H1 (cell line): Measurements from ENCODE around the gene TPPP2. TPM values are rescaled to one million over a fixed set of nuclear protein-coding genes. Genes with fewer than 3 reads are reported as not detected.

ENCODE experiments used
- CTCF ChIA-PET: fragments of 300-600 bp; sonication (Branson Sonifier 250); formaldehyde crosslinking; loops from one replicate; lab custom pipeline; 2021; ENCODE audit not compliant: partially characterized antibody; lab: Charles Lee
- POLR2A ChIA-PET: fragments of 300-600 bp; sonication (Branson Sonifier 250); formaldehyde crosslinking; loops from one replicate; lab custom pipeline; 2021; ENCODE audit warnings: inconsistent platforms; ENCODE audit not compliant: partially characterized antibody; lab: Charles Lee
- DNase-seq, 2 experiments: peaks; one replicate each; pipeline versions ENCODE4 v3.0.0 to v3.0.0-alpha.2; 2010 to 2022; ENCODE audit warnings: low spot score in 2 of 2, low read depth in 1 of 2, mixed read lengths in 1 of 2
- FAIRE-seq: peaks from 2 replicates; lab custom pipeline; 2011; peaks lifted over from hg19 to GRCh38; lab: Jason Lieb, UNC
- H2AFZ ChIP-seq: 2 replicates; pipeline ENCODE4 v1.8.1; 2012; ENCODE audit warnings: low read length, inconsistent platforms
- H2AK5ac ChIP-seq: 2 replicates; pipeline ENCODE4 v1.6.1; 2013; ENCODE audit warnings: low read depth, low read length
- H2BK120ac ChIP-seq: replicated peaks from 2 replicates; pipeline ENCODE3; 2013; ENCODE audit warnings: low read depth, low read length, inconsistent platforms
- H2BK12ac ChIP-seq: 2 replicates; pipeline ENCODE4 v1.6.1; 2013; ENCODE audit warnings: low read depth, low read length
- H2BK15ac ChIP-seq: 2 replicates; pipeline ENCODE4 v1.6.1; 2013; ENCODE audit warnings: low read length
- H2BK20ac ChIP-seq: 2 replicates; pipeline ENCODE4 v1.6.1; 2013; ENCODE audit warnings: low read length
- H2BK5ac ChIP-seq: 2 replicates; pipeline ENCODE4 v1.6.1; 2013; ENCODE audit warnings: low read depth, low read length
- H3K14ac ChIP-seq: 2 replicates; pipeline ENCODE4 v1.6.1; 2013; ENCODE audit warnings: inconsistent platforms; ENCODE audit not compliant: insufficient read length
- H3K18ac ChIP-seq: 2 replicates; pipeline ENCODE4 v1.6.1; 2013; ENCODE audit warnings: low read length; ENCODE audit errors: extremely low read depth
- H3K23ac ChIP-seq: 2 replicates; pipeline ENCODE4 v1.6.1; 2013; ENCODE audit warnings: inconsistent platforms; ENCODE audit not compliant: insufficient read length
- H3K23me2 ChIP-seq: 2 replicates; pipeline ENCODE4 v1.6.1; 2013; ENCODE audit warnings: low read depth, low read length
- H3K27ac ChIP-seq: 2 replicates; pipeline ENCODE4 v1.6.1; 2011; ENCODE audit warnings: low read depth, low read length, inconsistent platforms
- H3K27me3 ChIP-seq, 4 experiments: replicated peaks in 1 of 4; 1 replicate in 1 of 4; 2 replicates in 3 of 4; pipeline versions ENCODE4 v1.6.1 to v1.8.1; 2011 to 2013; ENCODE audit warnings: low read length in 3 of 4, mild to moderate bottlenecking in 3 of 4, inconsistent platforms in 2 of 4, mixed read lengths in 2 of 4, moderate library complexity in 1 of 4; ENCODE audit not compliant: control insufficient read depth in 3 of 4, insufficient read depth in 3 of 4; ENCODE audit errors: extremely low read depth in 1 of 4
- H3K36me3 ChIP-seq, 4 experiments: 2 replicates each; pipeline versions ENCODE4 v1.6.1 to v1.8.1; 2011 to 2013; ENCODE audit warnings: mild to moderate bottlenecking in 4 of 4, low read length in 3 of 4, moderate library complexity in 2 of 4, control low read depth in 1 of 4, inconsistent platforms in 1 of 4; ENCODE audit not compliant: insufficient read depth in 4 of 4, control insufficient read depth in 2 of 4
- H3K4ac ChIP-seq: replicated peaks from 2 replicates; pipeline ENCODE3; 2013; ENCODE audit warnings: low read length, low read depth, mixed read lengths, inconsistent platforms; ENCODE audit not compliant: insufficient read length
- H3K4me1 ChIP-seq, 4 experiments: replicated peaks in 1 of 4; 1 replicate in 1 of 4; 2 replicates in 3 of 4; pipeline versions ENCODE4 v1.6.1 to v1.8.1; 2011 to 2013; ENCODE audit warnings: low read length in 3 of 4, inconsistent platforms in 2 of 4, mixed read lengths in 1 of 4; ENCODE audit not compliant: insufficient read depth in 4 of 4, control insufficient read depth in 3 of 4
- H3K4me2 ChIP-seq, 2 experiments: 2 replicates each; pipeline versions ENCODE4 v1.6.1 to v1.8.1; 2011 to 2013; ENCODE audit warnings: low read depth in 2 of 2, low read length in 2 of 2, control low read depth in 1 of 2, inconsistent platforms in 1 of 2, mild to moderate bottlenecking in 1 of 2; ENCODE audit not compliant: insufficient read depth in 1 of 2
- H3K4me3 ChIP-seq, 4 experiments: fragments of 200-600, 300-600 bp in 1 of 4; sonication (generic), shearing (Covaris generic), sonication (Bioruptor Twin) in 1 of 4; 2 replicates each; pipeline versions ENCODE4 v1.5.1 to v1.8.1; 2011 to 2016; ENCODE audit warnings: low read length in 4 of 4, low read depth in 3 of 4, control low read depth in 2 of 4, inconsistent platforms in 2 of 4, mild to moderate bottlenecking in 2 of 4, mixed read lengths in 1 of 4, moderate library complexity in 1 of 4; ENCODE audit not compliant: insufficient read depth in 2 of 4; ENCODE audit errors: extremely low read depth in 1 of 4
- H3K56ac ChIP-seq: replicated peaks from 2 replicates; pipeline ENCODE3; 2013; ENCODE audit warnings: low read depth, mild to moderate bottlenecking, mixed read lengths, low read length, inconsistent platforms; ENCODE audit not compliant: insufficient read length
- H3K79me1 ChIP-seq: 2 replicates; pipeline ENCODE4 v1.6.1; 2013; ENCODE audit warnings: low read depth, low read length, control low read depth
- H3K79me2 ChIP-seq, 2 experiments: 2 replicates each; pipeline versions ENCODE4 v1.6.1 to v1.8.1; 2012 to 2013; ENCODE audit warnings: low read length in 2 of 2, mild to moderate bottlenecking in 2 of 2, inconsistent platforms in 1 of 2; ENCODE audit not compliant: insufficient read depth in 2 of 2, control insufficient read depth in 1 of 2
- H3K9ac ChIP-seq, 4 experiments: replicated peaks in 1 of 4; 1 replicate in 1 of 4; 2 replicates in 3 of 4; pipeline versions ENCODE4 v1.6.1 to v1.8.1; 2011 to 2013; ENCODE audit warnings: low read depth in 3 of 4, low read length in 3 of 4, control low read depth in 2 of 4, mild to moderate bottlenecking in 2 of 4, moderate library complexity in 2 of 4, inconsistent platforms in 1 of 4; ENCODE audit errors: extremely low read depth in 1 of 4
- H3K9me3 ChIP-seq, 2 experiments: 2 replicates each; pipeline versions ENCODE4 v1.6.1 to v1.8.1; 2012 to 2013; ENCODE audit warnings: mild to moderate bottlenecking in 2 of 2, moderate library complexity in 2 of 2, control low read depth in 1 of 2, inconsistent platforms in 1 of 2, low read depth in 1 of 2, low read length in 1 of 2, mixed read lengths in 1 of 2; ENCODE audit not compliant: insufficient read depth in 2 of 2
- H4K20me1 ChIP-seq, 2 experiments: replicated peaks in 1 of 2; 2 replicates each; pipeline versions ENCODE3 to v1.8.1; 2011 to 2013; ENCODE audit warnings: inconsistent platforms in 2 of 2, low read length in 2 of 2, mild to moderate bottlenecking in 1 of 2; ENCODE audit not compliant: insufficient read depth in 2 of 2, control insufficient read depth in 1 of 2
- H4K5ac ChIP-seq: 2 replicates; pipeline ENCODE4 v1.6.1; 2013; ENCODE audit warnings: low read length, low read depth, mixed read lengths, inconsistent platforms; ENCODE audit not compliant: insufficient read length
- H4K8ac ChIP-seq: 2 replicates; pipeline ENCODE4 v1.8.0; 2013; ENCODE audit warnings: mild to moderate bottlenecking, moderate library complexity, low read length, inconsistent platforms; ENCODE audit not compliant: insufficient read depth; ENCODE audit errors: extremely low read depth
- H4K91ac ChIP-seq: replicated peaks from 2 replicates; pipeline ENCODE3; 2013; ENCODE audit warnings: low read length, mixed read lengths, inconsistent platforms; ENCODE audit not compliant: insufficient read length
- ATF2 ChIP-seq: IDR thresholded peaks from 2 replicates; pipeline ENCODE4 v1.6.1; 2012; ENCODE audit warnings: low read length, inconsistent platforms
- CBX8 ChIP-seq: fragments of 300-800, 300-1000 bp; sonication (generic); IDR thresholded peaks from 2 replicates; pipeline ENCODE4 v1.7.1; 2016; ENCODE audit warnings: low read depth, low read length, borderline replicate concordance
- CHD1 ChIP-seq: IDR thresholded peaks from 2 replicates; pipeline ENCODE4 v1.6.1; 2012; ENCODE audit warnings: low read depth, low read length, improper control_type of control experiment
- CREB1 ChIP-seq: IDR thresholded peaks from 2 replicates; pipeline ENCODE4 v1.6.1; 2012; ENCODE audit warnings: inconsistent platforms
- RFX5 ChIP-seq: IDR thresholded peaks from 2 replicates; pipeline ENCODE4 v1.6.1; 2011; ENCODE audit warnings: low read depth, low read length, improper control_type of control experiment, borderline replicate concordance
- SAP30 ChIP-seq: fragments of 300-600 bp; sonication (generic); IDR thresholded peaks from 2 replicates; pipeline ENCODE4 v1.7.1; 2012; ENCODE audit warnings: low read length, moderate library complexity, mild to moderate bottlenecking, inconsistent platforms; ENCODE audit not compliant: insufficient read depth, insufficient replicate concordance
- TAF7 ChIP-seq: optimal IDR thresholded peaks from 2 replicates; pipeline ENCODE3; 2011; ENCODE audit warnings: low read depth, mild to moderate bottlenecking, inconsistent platforms, low read length, moderate library complexity, borderline replicate concordance
- TBP ChIP-seq: IDR thresholded peaks from 2 replicates; pipeline ENCODE4 v1.6.1; 2011; ENCODE audit warnings: low read depth, low read length, improper control_type of control experiment
- TCF12 ChIP-seq: IDR thresholded peaks from 2 replicates; pipeline ENCODE4 v1.6.1; 2011; ENCODE audit warnings: low read depth, mild to moderate bottlenecking, low read length
- USF2 ChIP-seq: IDR thresholded peaks from 2 replicates; pipeline ENCODE4 v1.6.1; 2011; ENCODE audit warnings: low read length, improper control_type of control experiment
- ZNF274 ChIP-seq: IDR thresholded peaks from 2 replicates; pipeline ENCODE4 v1.7.0; 2012; ENCODE audit warnings: low read length, borderline replicate concordance; ENCODE audit errors: extremely low read depth
- WGBS, 2 experiments: shearing (Covaris generic) in 1 of 2; methylation state at CpG; one replicate each; pipeline versions ENCODE4 v1.1.6 to v1.1.7; 2013 to 2015; ENCODE audit warnings: low lambda C conversion rate in 2 of 2, mixed read lengths in 2 of 2, inconsistent platforms in 1 of 2, low coverage in 1 of 2, missing lambda C conversion rate in 1 of 2; ENCODE audit not compliant: insufficient replicate concordance in 2 of 2, insufficient coverage in 1 of 2, insufficient read length in 1 of 2; ENCODE audit errors: extremely low coverage in 1 of 2, missing lambda C conversion rate in 1 of 2; 5-methylcytosine and 5-hydroxymethylcytosine counted together
- polyA plus RNA-seq, 7 experiments: library from polyadenylated mRNA; depleted of rRNA in 3 of 7; stranded (reverse) in 5 of 7; unstranded in 2 of 7; fragments of >200 nt in 5 of 7; fragments of 200-250 nt in 2 of 7; gene quantifications; 1 replicate in 5 of 7; 2 replicates in 1 of 7; 4 replicates in 1 of 7; pipeline versions ENCODE4 v1.2.1 to v1.2.3, GENCODE V29; 2011 to 2013; ENCODE audit warnings: missing spikeins in 2 of 7, mixed read lengths in 2 of 7
- total RNA-seq: library from RNA; stranded (reverse); fragmentation: NEBNext Ultra II Directional; extraction: Animal tissue kit (Norgen Biotek cat#: 25700); gene quantifications from 2 replicates; pipeline ENCODE4 v1.2.1, GENCODE V29; 2021

Gene TPPP2
- total and polyA plus RNA-seq, 2 of the 8 experiments (the other 6 are each of a cell fraction or from before 2014, with no cell fraction given): not detected

DNA sequence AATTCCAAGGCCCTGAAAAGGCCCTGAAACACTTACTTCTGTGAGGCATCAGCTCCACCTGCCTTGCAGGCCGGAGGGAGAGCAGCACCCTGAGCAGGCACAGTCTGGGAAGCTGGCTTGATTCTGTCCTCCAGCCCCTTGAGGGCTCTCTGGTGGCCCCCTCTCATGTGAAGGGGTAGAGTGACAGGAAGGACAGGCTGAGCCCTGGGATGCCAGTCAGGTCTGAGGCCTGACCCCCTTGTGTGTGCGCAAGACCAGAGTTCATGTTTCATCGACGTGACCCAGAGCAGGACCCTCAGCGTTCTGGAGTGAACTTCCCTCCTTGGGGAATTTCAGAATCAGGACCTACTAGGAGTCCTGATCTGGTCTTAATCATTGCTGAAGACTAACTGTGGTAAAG, 28.9 kb downstream of the TPPP2 start:
- no peak overlapping the region for H3K4me3 ChIP-seq
- H3K9ac ChIP-seq: no peak overlapping the region
- H4K8ac ChIP-seq: no peak overlapping the region
- H3K4me2 ChIP-seq: no peak overlapping the region
- no peak overlapping the region for H2AK5ac ChIP-seq
- H3K14ac ChIP-seq: no peak overlapping the region
- no peak overlapping the region for H3K56ac ChIP-seq
- WGBS, 2 experiments: 95% methylated on average over 5 of the region's 5 CpGs; no CpG with 5 or more reads in 1 of the 2 experiments
- peaks cover 0 to 3% (median 0%) of the 10 kb centered on the region in 4 experiments; a peak in 3 of 7 replicates for H3K4me1 ChIP-seq
- H2AFZ ChIP-seq: no peak overlapping the region
- no peak overlapping the region for H3K18ac ChIP-seq
- H3K79me1 ChIP-seq: no peaks in the 10 kb centered on the region
- ChIA-PET CTCF (interaction anchor here (1.8 to 3.4 kb wide), 3 partner anchors 25 to 44 kb away, joined by 5 to 18 read pairs (median 5); no protein-coding TSS in a partner anchor), POLR2A (interaction anchor here (1.3 to 2.2 kb wide), 4 partner anchors 10 to 34 kb away, joined by 4 to 7 read pairs (median 4); partner anchors contain the start of gene ARHGEF40)
- no peaks in the 10 kb centered on the region for H3K23me2 ChIP-seq
- no peak overlapping the region for H2BK120ac ChIP-seq
- no peaks in the 10 kb centered on the region for H3K9me3 ChIP-seq
- H2BK20ac ChIP-seq: no peak overlapping the region
- H4K5ac ChIP-seq: no peak overlapping the region
- no peaks in the 10 kb centered on the region for H3K79me2 ChIP-seq
- H2BK15ac ChIP-seq: no peak overlapping the region
- no peak overlapping the region for H3K27ac ChIP-seq
- DNase-seq (no peak), FAIRE-seq (no peak)
- H2BK12ac ChIP-seq: no peak overlapping the region
- no peak overlapping the region for H3K23ac ChIP-seq
- H3K36me3 ChIP-seq: no peaks in the 10 kb centered on the region
- no peak overlapping the region for H2BK5ac ChIP-seq
- no peaks in the 10 kb centered on the region; a peak in 1 of 7 replicates for H3K27me3 ChIP-seq
- H4K20me1 ChIP-seq: no peaks in the 10 kb centered on the region
- no peak overlapping the region for H3K4ac ChIP-seq
- H4K91ac ChIP-seq: no peak overlapping the region
- TF ChIP-seq CHD1 (no peak), RFX5 (no peak), ZNF274 (no peak), TCF12 (no peak), CBX8 (no peak), TBP (no peak), SAP30 (no peak), CREB1 (no peak), USF2 (no peak), TAF7 (no peak), ATF2 (no peak)
